ENCODE data around the gene NEUROG3.

DNA sequence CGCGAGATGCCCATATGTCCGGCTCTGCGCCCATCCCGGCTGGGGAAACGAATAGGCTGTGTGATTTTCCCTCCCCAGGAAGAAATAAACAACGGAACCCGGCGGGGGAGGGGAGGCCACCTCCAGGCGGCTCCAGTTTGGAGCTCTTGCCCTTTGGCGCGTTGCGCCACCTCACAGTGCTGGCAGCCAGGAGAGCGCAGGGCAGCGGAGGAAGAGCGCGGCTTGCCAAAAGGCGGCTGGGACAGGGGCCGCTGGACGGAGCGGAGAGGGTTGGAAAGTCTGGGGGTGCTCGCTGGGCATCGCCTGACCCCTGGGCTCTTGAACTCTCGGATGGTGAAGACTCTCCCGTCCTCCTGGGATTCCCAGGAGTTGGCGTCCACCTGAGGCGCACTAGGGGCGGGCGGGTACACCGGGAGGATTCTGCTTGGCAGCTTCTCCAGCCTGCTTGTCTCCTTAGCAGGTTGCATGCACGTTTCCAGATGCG, 5.3 kb upstream of the NEUROG3 start:
- no peak for TF ChIP-seq POLR2A (IDR thresholded peaks at IDR 0.05)
- TF ChIP-seq, protein P1, sequence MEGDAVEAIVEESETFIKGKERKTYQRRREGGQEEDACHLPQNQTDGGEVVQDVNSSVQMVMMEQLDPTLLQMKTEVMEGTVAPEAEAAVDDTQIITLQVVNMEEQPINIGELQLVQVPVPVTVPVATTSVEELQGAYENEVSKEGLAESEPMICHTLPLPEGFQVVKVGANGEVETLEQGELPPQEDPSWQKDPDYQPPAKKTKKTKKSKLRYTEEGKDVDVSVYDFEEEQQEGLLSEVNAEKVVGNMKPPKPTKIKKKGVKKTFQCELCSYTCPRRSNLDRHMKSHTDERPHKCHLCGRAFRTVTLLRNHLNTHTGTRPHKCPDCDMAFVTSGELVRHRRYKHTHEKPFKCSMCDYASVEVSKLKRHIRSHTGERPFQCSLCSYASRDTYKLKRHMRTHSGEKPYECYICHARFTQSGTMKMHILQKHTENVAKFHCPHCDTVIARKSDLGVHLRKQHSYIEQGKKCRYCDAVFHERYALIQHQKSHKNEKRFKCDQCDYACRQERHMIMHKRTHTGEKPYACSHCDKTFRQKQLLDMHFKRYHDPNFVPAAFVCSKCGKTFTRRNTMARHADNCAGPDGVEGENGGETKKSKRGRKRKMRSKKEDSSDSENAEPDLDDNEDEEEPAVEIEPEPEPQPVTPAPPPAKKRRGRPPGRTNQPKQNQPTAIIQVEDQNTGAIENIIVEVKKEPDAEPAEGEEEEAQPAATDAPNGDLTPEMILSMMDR (IDR thresholded peaks at IDR 0.05 in 4 of 5, conservative IDR thresholded peaks at IDR 0.05 in 1 of 5) = no peak
